ENCODE measurements around the gene ATXN1.

GRCh38 chr6:16398587-16398986 is 362.7 kb downstream of the ATXN1 start:
- no peak for TF ChIP-seq LEF1 (IDR thresholded peaks at IDR 0.05; ENCODE audit: borderline replicate concordance)
- TF ChIP-seq SP1 (IDR thresholded peaks at IDR 0.05): no peak
- TF ChIP-seq TARDBP (IDR thresholded peaks at IDR 0.05): no peak
- no peak for TF ChIP-seq PKNOX1 (IDR thresholded peaks at IDR 0.05)
- no peak for TF ChIP-seq FOXM1 (IDR thresholded peaks at IDR 0.05; ENCODE audit: borderline replicate concordance)

All from HEK293T (cell line).